HepG2 (cell line): ENCODE data around the gene CPLANE1. TPM values are rescaled to one million over a fixed set of nuclear protein-coding genes. Genes with fewer than 3 reads are reported as not detected.

Experiments
- ATAC-seq: fragments of 200-7000 bp; cut with Tn5 transposase; 3 replicates; pipeline ENCODE4 v1.9.1; 2020; ENCODE audit warnings: mild to moderate bottlenecking, moderate library complexity
- BruUV-seq: library from RNA; stranded (reverse); fragments of 400-500 nt; replicated peaks from 2 replicates; lab custom pipeline; 2021; lab: Mats Ljungman, UMichigan
- CTCF ChIA-PET: fragments of 300-600 bp; formaldehyde crosslinking; extraction: SDS; loops from one replicate; lab custom pipeline; 2021; ENCODE audit warnings: low total read pairs, inconsistent platforms, low intra/inter-chr PET ratio; lab: Yijun Ruan, JAX
- POLR2A ChIA-PET: fragments of 350-600 bp; sonication (Branson Sonifier 250); formaldehyde crosslinking; loops from one replicate; lab custom pipeline; 2020; ENCODE audit warnings: antibody characterized with exemption, inconsistent platforms; lab: Yijun Ruan, JAX
- DNase-seq: peaks from one replicate; pipeline ENCODE4 v3.0.0-alpha.2; 2015; ENCODE audit warnings: low spot score
- FAIRE-seq: peaks from 3 replicates; lab custom pipeline; 2011; peaks lifted over from hg19 to GRCh38; lab: Jason Lieb, UNC
- H2AFZ ChIP-seq: one replicate; pipeline ENCODE4 v1.6.1; 2011; ENCODE audit warnings: low read length, inconsistent platforms
- H3K27ac ChIP-seq: fragments of 300-600 bp; 3 replicates; pipeline ENCODE4 v1.8.0; 2011; ENCODE audit warnings: mixed run types, mild to moderate bottlenecking, mixed read lengths, low read length, inconsistent platforms; ENCODE audit not compliant: insufficient read depth; ENCODE audit errors: extremely low read length
- H3K27me3 ChIP-seq, 2 experiments: fragments of 200-600 bp in 1 of 2; 2 replicates in 1 of 2; 3 replicates in 1 of 2; pipeline versions ENCODE4 v1.6.0 to v1.8.0; 2011; ENCODE audit warnings: low read length in 2 of 2, mild to moderate bottlenecking in 2 of 2, moderate library complexity in 2 of 2, inconsistent platforms in 1 of 2; ENCODE audit not compliant: insufficient read depth in 2 of 2, control insufficient read depth in 1 of 2
- H3K36me3 ChIP-seq, 2 experiments: fragments of 200-600 bp in 1 of 2; replicated peaks in 1 of 2; 2 replicates in 1 of 2; 3 replicates in 1 of 2; pipeline versions ENCODE4 v1.5.1 to v1.8.0; 2011; ENCODE audit warnings: low read length in 2 of 2, inconsistent platforms in 1 of 2; ENCODE audit not compliant: insufficient read depth in 2 of 2, control insufficient read depth in 1 of 2
- H3K4me1 ChIP-seq: 2 replicates; pipeline ENCODE4 v1.5.1; 2012; ENCODE audit warnings: low read length, inconsistent platforms; ENCODE audit not compliant: insufficient read depth
- H3K4me2 ChIP-seq: 2 replicates; pipeline ENCODE4 v1.6.0; 2011; ENCODE audit warnings: low read depth, low read length, inconsistent platforms
- H3K4me3 ChIP-seq, 3 experiments: fragments of 200-600 bp in 1 of 3; sonication (generic), shearing (Covaris generic) in 1 of 3; replicated peaks in 1 of 3; 2 replicates each; pipeline ENCODE4 v1.5.1; 2011 to 2016; ENCODE audit warnings: low read length in 3 of 3, inconsistent platforms in 2 of 3, low read depth in 2 of 3, mild to moderate bottlenecking in 2 of 3, control low read depth in 1 of 3, mixed read lengths in 1 of 3; ENCODE audit not compliant: insufficient read depth in 1 of 3
- H3K79me2 ChIP-seq: one replicate; pipeline ENCODE4 v1.6.1; 2011; ENCODE audit warnings: low read length, inconsistent platforms; ENCODE audit not compliant: insufficient read depth
- H3K9ac ChIP-seq: 2 replicates; pipeline ENCODE4 v1.6.0; 2011; ENCODE audit warnings: mild to moderate bottlenecking, low read depth, low read length, inconsistent platforms; ENCODE audit not compliant: insufficient read depth
- H3K9me3 ChIP-seq: 2 replicates; pipeline ENCODE4 v1.5.1; 2012; ENCODE audit warnings: mild to moderate bottlenecking, low read length
- H4K20me1 ChIP-seq: 2 replicates; pipeline ENCODE4 v1.6.0; 2011; ENCODE audit warnings: inconsistent platforms, mild to moderate bottlenecking, low read length, moderate library complexity; ENCODE audit not compliant: insufficient read depth
- GPN1 ChIP-seq: sonication (generic); formaldehyde crosslinking; IDR thresholded peaks from 2 replicates; pipeline ENCODE4 v1.5.1; 2020; ENCODE audit warnings: missing genetic modification reagents, borderline replicate concordance
- ISX ChIP-seq: sonication (generic); formaldehyde crosslinking; conservative IDR thresholded peaks from 2 replicates; pipeline ENCODE4 v1.5.0; 2020; ENCODE audit warnings: missing genetic modification reagents
- MATR3 ChIP-seq: sonication (generic); formaldehyde crosslinking; IDR thresholded peaks from 2 replicates; pipeline ENCODE4 v1.4.0; 2020; ENCODE audit warnings: missing genetic modification reagents
- MED8 ChIP-seq: sonication (generic); formaldehyde crosslinking; IDR thresholded peaks from 2 replicates; pipeline ENCODE4 v1.8.1; 2023; ENCODE audit warnings: mild to moderate bottlenecking, missing genetic modification reagents; ENCODE audit not compliant: insufficient replicate concordance
- ZNF33B ChIP-seq: sonication (generic); formaldehyde crosslinking; IDR thresholded peaks from 2 replicates; pipeline ENCODE4 v1.5.1; 2020; ENCODE audit warnings: mild to moderate bottlenecking, missing genetic modification reagents
- ZNF546 ChIP-seq: sonication (generic); formaldehyde crosslinking; conservative IDR thresholded peaks from 2 replicates; pipeline ENCODE4 v1.8.1; 2023; ENCODE audit warnings: mild to moderate bottlenecking, missing genetic modification reagents
- ZNF556 ChIP-seq: sonication (generic); formaldehyde crosslinking; IDR thresholded peaks from 2 replicates; pipeline ENCODE4 v1.4.0; 2020; ENCODE audit warnings: mild to moderate bottlenecking, missing genetic modification reagents, borderline replicate concordance
- ZNF766 ChIP-seq: sonication (generic); formaldehyde crosslinking; IDR thresholded peaks from 2 replicates; pipeline ENCODE4 v1.5.0; 2020; ENCODE audit warnings: missing genetic modification reagents, borderline replicate concordance
- ZSCAN29 ChIP-seq: sonication (generic); formaldehyde crosslinking; conservative IDR thresholded peaks from 2 replicates; pipeline ENCODE4 v1.4.0; 2020; ENCODE audit warnings: mild to moderate bottlenecking, missing genetic modification reagents
- WGBS: methylation state at CpG from one replicate; pipeline ENCODE4 v1.1.6; 2017; ENCODE audit warnings: low lambda C conversion rate; 5-methylcytosine and 5-hydroxymethylcytosine counted together
- in situ Hi-C: cut with HindIII; loops from 2 replicates; pipeline ENCODE4 v1.10.0; 2017; ENCODE audit warnings: low pct_unique_long_range_greater_than_20kb; ENCODE audit not compliant: extremely low pct_ligation_motif_present
- intact Hi-C: fragments of 100-400 bp; cut with micrococcal nuclease; formaldehyde crosslinking; loops from one replicate; pipeline ENCODE4 v1.10.0; 2022; ENCODE audit not compliant: unreplicated experiment
- polyA plus RNA-seq, 8 experiments: library from polyadenylated mRNA; depleted of rRNA in 3 of 8; stranded (reverse) in 7 of 8; unstranded in 1 of 8; fragments of >200 nt; fragmentation: Illumina TruSeq in 4 of 8; extraction: Trizol in 4 of 8; gene quantifications; 2 replicates each; pipeline versions ENCODE4 v1.2.1 to v1.2.3, GENCODE V29; 2011 to 2016; ENCODE audit warnings: low read depth in 4 of 8, missing spikeins in 1 of 8, mixed read lengths in 1 of 8; ENCODE audit not compliant: insufficient read depth in 1 of 8
- total RNA-seq, 5 experiments: library from RNA; depleted of rRNA; stranded (reverse); fragments of >200 nt; fragmentation: Illumina TruSeq; extraction: Trizol; gene quantifications; 2 replicates each; pipeline ENCODE4 v1.2.3, GENCODE V29; 2016; ENCODE audit warnings: low read depth in 1 of 5
- TF ChIP-seq, protein P1 (sequence below): sonication (generic); formaldehyde crosslinking; IDR thresholded peaks from 2 replicates; pipeline ENCODE4 v1.4.0; 2020; ENCODE audit warnings: mild to moderate bottlenecking, low read depth, missing genetic modification reagents
- TF ChIP-seq, protein P2 (sequence below): IDR thresholded peaks from 2 replicates; pipeline ENCODE4 v1.6.1; 2016; ENCODE audit warnings: missing biosample characterization, missing genetic modification reagents, low read depth
- TF ChIP-seq, protein P3 (sequence below): sonication (generic); formaldehyde crosslinking; conservative IDR thresholded peaks from 2 replicates; pipeline ENCODE4 v1.4.0; 2020; ENCODE audit warnings: missing genetic modification reagents
- TF ChIP-seq, protein P4 (sequence below): sonication (generic); formaldehyde crosslinking; IDR thresholded peaks from 2 replicates; pipeline ENCODE4 v1.4.0; 2020; ENCODE audit warnings: missing genetic modification reagents
- TF ChIP-seq, protein P5 (sequence below): IDR thresholded peaks from 2 replicates; pipeline ENCODE4 v1.6.1; 2016; ENCODE audit warnings: low read depth, borderline replicate concordance

CPLANE1 gene
- total and polyA plus RNA-seq, 2 of the 13 experiments (the other 11 are each of a cell fraction or from before 2014, with no cell fraction given) = 6.3 to 9.9 TPM

DNA sequence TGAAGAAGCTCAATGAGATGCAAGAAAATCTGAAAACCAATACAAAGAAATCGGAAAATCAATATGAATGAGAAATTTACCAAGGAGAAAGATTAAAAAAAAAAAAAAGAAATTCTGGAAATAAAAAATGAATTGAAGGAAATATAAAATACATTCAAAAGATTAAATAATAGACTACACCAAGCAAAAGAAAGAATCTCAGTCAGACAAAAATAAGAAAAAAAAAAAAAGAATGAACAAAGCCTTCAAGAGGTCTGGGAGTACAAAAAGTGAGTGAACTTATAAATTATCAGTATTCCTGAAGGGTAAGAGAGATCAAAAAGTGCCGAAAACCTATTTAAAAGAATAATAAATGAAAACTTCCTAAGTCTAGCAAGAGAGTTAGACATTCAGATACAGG is 14.9 kb downstream of the CPLANE1 start:
- Histone ChIP-seq H3K4me1 (no peaks in the 10 kb centered on the region), H3K79me2 (no peaks in the 10 kb centered on the region), H3K27ac (no peak overlapping the region), H3K9me3 (no peaks in the 10 kb centered on the region), H3K4me3 (no peak overlapping the region), H3K36me3 (peaks cover 1 to 6% of the 10 kb centered on the region in 2 experiments; a peak in 1 of 5 replicates), H3K4me2 (no peak overlapping the region), H4K20me1 (no peaks in the 10 kb centered on the region), H3K9ac (no peak overlapping the region), H3K27me3 (no peaks in the 10 kb centered on the region), H2AFZ (no peak overlapping the region)
- no peak for TF ChIP-seq ZNF546
- no peak for TF ChIP-seq GPN1
- TF ChIP-seq, protein P1, sequence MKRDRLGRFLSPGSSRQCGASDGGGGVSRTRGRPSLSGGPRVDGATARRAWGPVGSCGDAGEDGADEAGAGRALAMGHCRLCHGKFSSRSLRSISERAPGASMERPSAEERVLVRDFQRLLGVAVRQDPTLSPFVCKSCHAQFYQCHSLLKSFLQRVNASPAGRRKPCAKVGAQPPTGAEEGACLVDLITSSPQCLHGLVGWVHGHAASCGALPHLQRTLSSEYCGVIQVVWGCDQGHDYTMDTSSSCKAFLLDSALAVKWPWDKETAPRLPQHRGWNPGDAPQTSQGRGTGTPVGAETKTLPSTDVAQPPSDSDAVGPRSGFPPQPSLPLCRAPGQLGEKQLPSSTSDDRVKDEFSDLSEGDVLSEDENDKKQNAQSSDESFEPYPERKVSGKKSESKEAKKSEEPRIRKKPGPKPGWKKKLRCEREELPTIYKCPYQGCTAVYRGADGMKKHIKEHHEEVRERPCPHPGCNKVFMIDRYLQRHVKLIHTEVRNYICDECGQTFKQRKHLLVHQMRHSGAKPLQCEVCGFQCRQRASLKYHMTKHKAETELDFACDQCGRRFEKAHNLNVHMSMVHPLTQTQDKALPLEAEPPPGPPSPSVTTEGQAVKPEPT (CRISPR knock-in tag) = no peak
- TF ChIP-seq ZSCAN29 (CRISPR knock-in tag) = no peak
- TF ChIP-seq ZNF556 (CRISPR knock-in tag) = no peak
- no peak for TF ChIP-seq MATR3 (CRISPR knock-in tag)
- no peak for TF ChIP-seq ISX
- TF ChIP-seq ZNF766 (CRISPR knock-in tag) = no peak
- TF ChIP-seq ZNF33B (CRISPR knock-in tag) = no peak
- TF ChIP-seq, protein P2, sequence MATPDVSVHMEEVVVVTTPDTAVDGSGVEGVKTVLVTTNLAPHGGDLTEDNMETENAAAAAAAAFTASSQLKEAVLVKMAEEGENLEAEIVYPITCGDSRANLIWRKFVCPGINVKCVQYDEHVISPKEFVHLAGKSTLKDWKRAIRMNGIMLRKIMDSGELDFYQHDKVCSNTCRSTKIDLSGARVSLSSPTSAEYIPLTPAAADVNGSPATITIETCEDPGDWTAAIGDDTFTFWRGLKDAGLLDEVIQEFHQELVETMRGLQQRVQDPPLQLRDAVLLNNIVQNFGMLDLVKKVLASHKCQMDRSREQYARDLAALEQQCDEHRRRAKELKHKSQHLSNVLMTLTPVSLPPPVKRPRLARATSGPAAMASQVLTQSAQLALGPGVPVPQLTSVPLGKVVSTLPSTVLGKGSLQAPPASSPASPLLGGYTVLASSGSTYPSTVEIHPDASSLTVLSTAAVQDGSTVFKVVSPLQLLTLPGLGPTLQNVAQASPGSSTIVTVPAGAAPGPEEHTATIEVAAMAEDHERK (CRISPR knock-in tag) = no peak
- TF ChIP-seq, protein P3, sequence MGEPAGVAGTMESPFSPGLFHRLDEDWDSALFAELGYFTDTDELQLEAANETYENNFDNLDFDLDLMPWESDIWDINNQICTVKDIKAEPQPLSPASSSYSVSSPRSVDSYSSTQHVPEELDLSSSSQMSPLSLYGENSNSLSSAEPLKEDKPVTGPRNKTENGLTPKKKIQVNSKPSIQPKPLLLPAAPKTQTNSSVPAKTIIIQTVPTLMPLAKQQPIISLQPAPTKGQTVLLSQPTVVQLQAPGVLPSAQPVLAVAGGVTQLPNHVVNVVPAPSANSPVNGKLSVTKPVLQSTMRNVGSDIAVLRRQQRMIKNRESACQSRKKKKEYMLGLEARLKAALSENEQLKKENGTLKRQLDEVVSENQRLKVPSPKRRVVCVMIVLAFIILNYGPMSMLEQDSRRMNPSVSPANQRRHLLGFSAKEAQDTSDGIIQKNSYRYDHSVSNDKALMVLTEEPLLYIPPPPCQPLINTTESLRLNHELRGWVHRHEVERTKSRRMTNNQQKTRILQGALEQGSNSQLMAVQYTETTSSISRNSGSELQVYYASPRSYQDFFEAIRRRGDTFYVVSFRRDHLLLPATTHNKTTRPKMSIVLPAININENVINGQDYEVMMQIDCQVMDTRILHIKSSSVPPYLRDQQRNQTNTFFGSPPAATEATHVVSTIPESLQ (CRISPR knock-in tag) = no peak
- TF ChIP-seq, protein P4, sequence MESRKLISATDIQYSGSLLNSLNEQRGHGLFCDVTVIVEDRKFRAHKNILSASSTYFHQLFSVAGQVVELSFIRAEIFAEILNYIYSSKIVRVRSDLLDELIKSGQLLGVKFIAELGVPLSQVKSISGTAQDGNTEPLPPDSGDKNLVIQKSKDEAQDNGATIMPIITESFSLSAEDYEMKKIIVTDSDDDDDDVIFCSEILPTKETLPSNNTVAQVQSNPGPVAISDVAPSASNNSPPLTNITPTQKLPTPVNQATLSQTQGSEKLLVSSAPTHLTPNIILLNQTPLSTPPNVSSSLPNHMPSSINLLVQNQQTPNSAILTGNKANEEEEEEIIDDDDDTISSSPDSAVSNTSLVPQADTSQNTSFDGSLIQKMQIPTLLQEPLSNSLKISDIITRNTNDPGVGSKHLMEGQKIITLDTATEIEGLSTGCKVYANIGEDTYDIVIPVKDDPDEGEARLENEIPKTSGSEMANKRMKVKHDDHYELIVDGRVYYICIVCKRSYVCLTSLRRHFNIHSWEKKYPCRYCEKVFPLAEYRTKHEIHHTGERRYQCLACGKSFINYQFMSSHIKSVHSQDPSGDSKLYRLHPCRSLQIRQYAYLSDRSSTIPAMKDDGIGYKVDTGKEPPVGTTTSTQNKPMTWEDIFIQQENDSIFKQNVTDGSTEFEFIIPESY = no peak
- TF ChIP-seq, protein P5, sequence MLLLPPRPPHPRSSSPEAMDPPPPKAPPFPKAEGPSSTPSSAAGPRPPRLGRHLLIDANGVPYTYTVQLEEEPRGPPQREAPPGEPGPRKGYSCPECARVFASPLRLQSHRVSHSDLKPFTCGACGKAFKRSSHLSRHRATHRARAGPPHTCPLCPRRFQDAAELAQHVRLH = no peak
- TF ChIP-seq MED8 (CRISPR knock-in tag) = no peak
- FAIRE-seq (no peak), ATAC-seq (no peak), DNase-seq (no peak)
- POLR2A ChIA-PET = no interaction called here
- no TSS peak for BruUV-seq
- CTCF ChIA-PET = no interaction called here
- 93% methylated on average over 2 of the region's 2 CpGs for WGBS
- in situ Hi-C loops = no loop called here
- intact Hi-C loops = no loop called here
